Erythroblast (primary cell): ENCODE data around the gene CCND2.

Experiments used
- GATA1 ChIP-seq: IDR thresholded peaks from 2 replicates; pipeline ENCODE4 v1.6.1; 2011; ENCODE audit warnings: low read depth, mild to moderate bottlenecking, control low read depth, low read length, moderate library complexity
- POLR2A ChIP-seq: IDR thresholded peaks from 2 replicates; pipeline ENCODE4 v1.6.1; 2011; ENCODE audit warnings: mild to moderate bottlenecking, low read length

GRCh38 chr12:4245446-4245845 lies 28.1 kb upstream of the CCND2 start:
- TF ChIP-seq POLR2A: no peak
- TF ChIP-seq GATA1: no peak
